Fibroblast of upper back skin (primary cell): ENCODE data around the gene PFN3.
"Not testable (repeated sequence)": the region's sequence is repeated elsewhere in the genome, so short reads cannot be mapped to it uniquely, and the experiment has no call there.

Source experiments
- DNase-seq: peaks from one replicate; pipeline ENCODE4 v3.0.0-alpha.2; 2013

PFN3 gene

GRCh38 chr5:177425196-177425800 is 24.8 kb upstream of the PFN3 start:
- no peak for DNase-seq

GRCh38 chr5:177423671-177424070 is 23.2 kb upstream of the PFN3 start:
- DNase-seq, result no peak

- DNase-seq, result no peak
These were observed 20.8 kb upstream of the PFN3 start for GRCh38 chr5:177421062-177421798.

DNA sequence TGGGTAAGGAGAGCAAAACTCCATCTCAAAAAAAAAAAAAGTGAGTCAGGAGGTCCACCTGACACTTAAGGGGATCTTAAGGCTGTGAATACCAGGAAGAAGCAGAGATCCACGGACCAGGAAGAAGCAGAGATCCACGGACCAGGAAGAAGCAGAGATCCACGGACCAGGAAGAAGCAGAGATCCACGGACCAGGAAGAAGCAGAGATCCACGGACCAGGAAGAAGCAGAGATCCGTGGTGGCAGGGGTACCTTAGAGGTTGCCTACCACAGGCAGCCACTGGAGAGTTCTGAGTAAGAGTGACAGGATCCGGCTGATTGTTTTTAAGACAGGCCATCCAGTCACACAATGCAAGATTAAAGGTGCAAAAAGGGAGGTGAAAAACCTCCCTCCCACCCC is 20.0 kb upstream of the PFN3 start:
- DNase-seq, result not testable (repeated sequence)

- DNase-seq, result peak; percentile 77
These were observed 18.6 kb upstream of the PFN3 start for GRCh38 chr5:177419046-177419445.

DNA sequence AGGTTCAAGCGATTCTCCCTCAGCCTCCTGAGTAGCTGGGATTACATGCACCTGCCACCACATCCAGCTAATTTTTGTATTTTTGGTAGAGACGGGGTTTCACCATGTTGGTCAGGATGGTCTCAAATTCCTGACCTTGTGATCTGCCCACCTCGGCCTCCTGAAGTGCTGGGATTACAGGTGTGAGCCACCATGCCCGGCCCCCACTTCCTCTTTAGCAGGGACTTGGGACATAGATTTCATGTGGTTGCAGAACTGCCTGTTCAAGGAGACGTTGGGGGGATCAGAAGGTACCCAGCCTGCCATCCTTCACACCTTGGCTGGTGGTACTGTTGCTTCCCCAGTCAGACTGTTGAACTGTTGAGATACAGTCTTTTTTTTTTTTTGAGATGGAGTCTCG is 16.6 kb upstream of the PFN3 start:
- not testable (repeated sequence) for DNase-seq

DNA sequence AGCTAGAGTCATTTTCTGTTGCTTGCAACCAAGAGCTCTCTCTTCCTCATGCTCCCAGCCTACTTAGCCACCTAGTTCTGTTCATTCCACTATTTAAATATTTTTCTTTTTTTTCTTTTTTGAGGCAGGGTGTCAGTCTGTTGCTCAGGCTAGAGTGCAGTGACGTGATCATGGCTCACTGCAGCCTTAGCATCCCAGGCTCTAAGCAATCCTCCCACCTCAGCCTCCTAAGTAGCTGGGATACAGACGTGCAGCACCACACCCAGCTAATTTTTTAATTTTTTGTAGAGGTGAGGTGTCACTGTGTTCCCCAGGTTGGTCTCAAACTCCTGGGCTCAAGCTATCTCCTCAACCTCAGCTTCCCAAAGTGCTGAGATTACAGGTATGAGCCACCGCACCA is 14.0 kb upstream of the PFN3 start:
- no peak for DNase-seq

DNA sequence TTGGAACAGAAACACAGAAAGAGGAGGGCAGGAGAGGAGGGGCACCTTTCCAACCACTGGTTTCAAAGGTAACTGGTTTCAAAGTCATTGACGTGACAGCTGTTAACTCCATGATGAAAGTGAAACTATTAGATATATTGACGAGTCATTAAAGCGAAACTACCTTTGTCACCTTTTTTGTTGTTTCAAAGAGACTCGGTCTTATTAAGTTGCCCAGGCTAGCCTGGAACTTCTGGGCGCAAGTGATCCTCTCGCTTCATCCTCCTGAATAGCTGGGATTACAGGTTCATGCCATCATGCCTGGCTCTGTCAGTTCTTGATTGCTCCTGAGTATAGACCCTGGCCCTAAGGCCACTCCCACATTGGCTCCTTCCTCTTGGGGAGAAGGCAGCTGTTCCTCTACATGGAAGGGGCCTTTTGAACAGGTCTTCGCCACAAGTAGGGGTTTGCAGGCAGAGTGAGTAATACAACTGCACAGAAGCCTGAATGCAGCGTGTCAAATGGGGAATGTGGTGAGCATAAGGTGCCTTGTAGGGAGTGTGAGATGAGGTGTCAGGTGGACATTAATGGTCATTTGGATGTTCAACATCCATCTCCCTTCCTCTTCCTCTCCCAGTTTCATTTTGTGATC is 12.3 kb upstream of the PFN3 start:
- no peak for DNase-seq

GRCh38 chr5:177410575-177410974 is 10.1 kb upstream of the PFN3 start:
- no peak for DNase-seq

DNA sequence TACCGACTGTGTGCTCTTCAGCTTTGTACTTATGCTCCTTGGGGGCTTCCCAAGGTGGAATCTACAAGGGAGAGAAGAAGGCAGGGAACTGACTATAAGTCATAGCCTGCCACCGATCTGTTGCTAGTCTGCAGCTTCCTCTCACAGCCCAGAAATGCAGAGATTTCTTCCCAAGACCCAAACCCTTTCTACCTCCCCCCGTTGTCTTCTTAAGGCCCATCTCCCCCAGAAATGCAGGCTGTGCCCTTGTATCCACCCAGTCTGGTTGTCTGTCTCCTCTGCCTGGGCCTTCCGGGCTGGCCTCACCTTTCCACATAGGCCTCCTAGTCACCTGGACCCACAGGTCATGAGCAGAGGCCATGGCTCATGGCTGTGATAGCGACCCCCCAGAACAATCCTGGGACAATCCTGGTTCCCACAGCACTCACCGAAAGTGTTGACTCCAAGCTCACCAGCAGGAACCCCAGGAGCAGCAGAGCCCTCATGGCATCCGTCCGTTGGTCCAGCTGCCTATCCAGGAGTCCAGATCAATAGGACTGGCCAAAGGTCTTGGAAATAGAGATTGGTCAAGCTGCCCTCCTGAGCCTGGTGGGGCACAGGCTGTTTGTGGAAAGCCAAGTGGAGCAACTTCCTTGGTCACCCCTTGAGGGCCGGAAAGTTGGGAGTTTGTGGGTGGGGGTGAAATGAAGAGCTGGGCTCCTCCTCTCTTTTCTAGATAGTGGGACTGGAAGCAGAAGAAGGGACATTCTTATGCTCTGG is 8.8 kb upstream of the PFN3 start, which contains the start of gene F12:
F12 (minus strand) TSS at position 522 of the 759 bp plus-strand sequence; CDS start at position 485, 37 bp downstream.
- DNase-seq, result no peak

DNA sequence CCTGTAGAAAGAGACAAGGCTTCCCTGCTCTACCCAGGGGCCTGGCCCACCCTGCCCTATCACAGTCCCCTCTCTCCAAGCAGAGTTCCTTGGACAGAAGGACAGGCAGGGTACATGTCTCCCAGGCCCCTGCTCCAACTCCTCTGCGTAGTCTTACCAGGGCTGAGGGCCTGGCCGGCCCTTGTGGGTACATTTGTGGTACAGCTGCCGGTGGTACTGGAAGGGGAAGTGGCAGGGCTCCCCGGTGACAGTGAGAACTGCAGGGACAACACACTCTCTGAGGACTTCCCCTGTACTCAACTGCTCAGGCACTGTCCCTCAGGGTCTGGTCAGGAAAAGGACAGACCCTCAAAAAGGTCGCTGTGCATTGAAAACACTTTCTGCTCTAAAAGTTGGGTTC is 5.3 kb upstream of the PFN3 start:
- no peak for DNase-seq

- no peak for DNase-seq
These were observed 4.9 kb upstream of the PFN3 start for GRCh38 chr5:177405312-177405711.

DNA sequence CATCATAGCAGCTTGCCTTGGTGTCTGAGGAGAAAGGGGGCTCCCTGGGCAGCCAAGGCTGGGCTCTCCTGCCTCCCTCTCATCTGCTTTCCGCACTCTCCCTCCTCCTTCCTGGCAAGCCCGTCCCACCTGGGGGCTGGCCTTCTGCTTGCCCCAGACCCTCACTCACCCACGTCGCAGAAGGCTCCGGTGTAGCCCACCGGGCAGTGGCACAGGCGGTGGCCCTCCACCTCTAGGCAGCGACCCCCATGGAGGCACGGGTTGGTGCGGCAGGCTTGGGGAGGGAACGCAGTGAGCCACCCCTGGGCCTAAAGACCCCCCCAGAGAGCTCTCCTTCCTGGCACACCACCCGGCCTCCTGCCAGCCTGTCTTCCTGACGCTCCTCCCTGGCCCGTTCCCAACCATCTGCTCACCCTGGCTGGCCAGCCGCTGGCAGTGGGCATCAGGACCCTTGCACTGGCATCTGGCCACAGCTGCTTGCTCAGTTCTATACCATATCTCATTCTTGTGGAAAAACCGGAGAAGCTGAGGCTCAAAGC is 4.2 kb upstream of the PFN3 start:
- DNase-seq, result no peak

DNA sequence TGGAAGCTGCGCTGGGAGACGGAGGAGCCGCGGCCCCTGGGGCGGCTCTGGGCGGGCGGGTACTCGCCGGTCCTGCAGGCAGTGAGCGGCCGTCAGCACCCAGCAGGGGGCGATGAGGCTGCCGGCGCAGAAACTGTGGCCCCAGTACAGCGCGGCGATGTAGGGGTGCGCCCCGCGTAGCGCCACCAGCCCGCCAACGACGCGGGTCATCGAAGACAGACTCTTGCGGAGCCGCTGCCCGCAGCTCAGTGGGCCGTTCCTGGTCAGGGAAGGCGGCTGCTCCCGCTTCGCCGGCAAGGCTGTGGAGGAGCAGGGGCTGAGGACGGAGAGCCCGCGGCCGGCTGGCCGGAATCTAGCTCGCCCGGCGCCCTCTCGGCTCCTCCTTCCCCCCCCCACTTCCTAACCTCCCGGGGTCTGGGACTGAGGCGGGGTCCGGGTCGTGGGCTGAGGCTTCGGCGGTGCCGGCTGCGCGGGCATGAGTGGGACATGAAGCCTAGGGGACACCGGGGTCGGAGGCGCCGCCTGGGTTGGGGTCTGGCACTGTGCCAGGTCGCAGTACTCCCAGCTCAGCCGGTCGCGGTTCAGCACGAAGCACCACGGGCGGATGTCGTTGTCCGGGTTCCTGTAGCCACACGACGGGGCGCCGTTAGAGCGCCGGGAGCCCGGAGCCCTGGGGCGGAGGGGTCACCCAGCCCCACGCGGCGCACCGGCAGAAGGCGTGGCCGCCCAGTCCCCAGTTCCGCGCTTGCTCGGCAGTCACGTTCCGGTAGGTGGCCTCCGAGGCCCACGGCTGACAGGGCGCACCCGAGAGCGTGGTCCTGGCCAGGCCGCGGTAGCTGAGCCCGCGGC is 3.6 kb upstream of the PFN3 start:
- DNase-seq, result peak; percentile 71

DNA sequence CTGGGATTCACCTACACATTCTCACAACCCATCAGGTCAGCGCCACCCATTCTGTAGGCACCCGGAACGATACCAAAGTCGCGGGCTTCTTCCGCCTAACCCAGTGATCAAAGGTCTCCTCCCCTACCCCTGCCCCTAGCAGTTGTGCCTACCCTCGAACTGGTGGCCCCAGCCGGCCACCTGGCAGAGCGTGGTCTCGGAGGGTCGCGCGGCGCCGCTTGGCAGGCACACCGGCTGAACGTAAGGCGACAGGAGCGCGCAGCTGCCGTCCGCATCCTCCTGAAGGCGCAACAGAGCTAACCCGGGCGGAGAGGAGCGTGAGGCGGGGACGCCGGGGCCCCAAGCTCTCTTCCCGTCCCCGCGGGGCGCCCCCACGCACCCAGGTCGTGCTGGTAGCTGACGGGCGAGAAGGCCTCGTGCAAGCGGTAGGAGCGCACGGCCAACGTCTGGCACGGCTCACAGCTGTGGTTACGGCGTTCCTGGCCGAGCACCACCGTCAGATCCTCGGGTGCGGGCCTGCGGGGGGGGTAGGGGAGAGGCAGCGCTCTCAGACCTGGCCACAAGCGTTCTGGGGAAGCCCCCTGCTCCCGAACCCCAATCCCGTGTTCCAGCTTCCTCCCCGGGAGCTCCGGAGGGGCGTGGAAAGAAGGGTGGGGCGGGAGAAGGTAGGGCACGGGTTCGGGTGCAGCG is 2.8 kb upstream of the PFN3 start:
- DNase-seq, result no peak

DNA sequence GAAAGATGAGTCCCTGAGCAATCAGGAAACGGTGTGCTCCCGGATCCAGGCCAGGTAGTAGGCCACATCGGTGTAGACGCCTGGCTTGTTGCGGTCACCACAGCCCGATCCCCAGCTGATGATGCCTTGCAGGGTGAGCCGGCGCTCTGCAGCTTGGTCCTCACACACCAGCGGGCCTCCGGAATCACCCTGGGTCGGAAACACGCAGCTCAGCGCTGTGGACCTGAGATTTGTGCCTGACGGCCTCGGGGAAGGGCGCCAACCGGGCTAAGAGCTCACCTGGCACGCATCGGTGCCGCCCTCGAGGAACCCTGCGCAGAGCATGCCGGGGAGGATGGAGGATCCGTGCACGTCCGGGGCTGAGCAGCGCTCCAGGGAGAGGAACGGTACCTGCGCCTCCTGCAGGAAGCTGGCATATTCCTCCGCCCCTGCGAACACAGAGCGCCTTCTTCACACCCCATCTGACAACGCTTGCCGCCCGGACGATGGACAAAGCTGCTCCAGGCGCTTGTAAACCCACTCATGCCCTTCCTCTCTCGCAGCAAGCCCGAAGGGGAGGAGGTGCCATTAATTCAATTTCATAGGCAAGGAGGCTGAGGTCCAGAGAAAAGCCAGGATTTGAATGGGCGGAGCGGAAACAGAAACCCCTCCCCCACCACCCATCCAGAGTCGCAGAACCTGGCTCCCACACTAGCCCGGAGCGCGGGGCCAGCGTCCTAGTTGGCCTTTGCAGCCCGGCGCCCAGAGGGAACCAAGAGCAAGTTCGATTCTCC is 2.0 kb upstream of the PFN3 start:
- peak; percentile 44 for DNase-seq

- no peak for DNase-seq
These were observed 2.5 kb downstream of the PFN3 start for GRCh38 chr5:177397875-177398390.

DNA sequence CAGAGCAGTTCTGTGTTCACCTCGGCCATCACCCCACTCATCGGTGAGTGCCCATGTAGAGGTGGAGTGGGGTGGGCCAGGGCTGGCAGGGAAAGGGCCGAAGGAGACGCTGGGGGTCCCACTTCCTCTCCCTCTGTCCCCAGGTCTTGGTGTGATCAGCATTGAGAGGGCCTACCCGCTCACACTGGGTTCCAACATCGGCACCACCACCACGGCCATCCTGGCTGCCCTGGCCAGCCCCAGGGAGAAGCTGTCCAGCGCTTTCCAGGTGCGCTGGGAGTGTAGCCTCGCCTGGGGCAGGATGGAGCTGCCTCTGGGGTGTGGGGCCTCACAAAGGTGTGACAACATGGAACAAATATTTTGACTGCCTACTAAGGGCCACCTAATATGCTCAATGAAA is 3.7 kb downstream of the PFN3 start:
- no peak for DNase-seq

DNA sequence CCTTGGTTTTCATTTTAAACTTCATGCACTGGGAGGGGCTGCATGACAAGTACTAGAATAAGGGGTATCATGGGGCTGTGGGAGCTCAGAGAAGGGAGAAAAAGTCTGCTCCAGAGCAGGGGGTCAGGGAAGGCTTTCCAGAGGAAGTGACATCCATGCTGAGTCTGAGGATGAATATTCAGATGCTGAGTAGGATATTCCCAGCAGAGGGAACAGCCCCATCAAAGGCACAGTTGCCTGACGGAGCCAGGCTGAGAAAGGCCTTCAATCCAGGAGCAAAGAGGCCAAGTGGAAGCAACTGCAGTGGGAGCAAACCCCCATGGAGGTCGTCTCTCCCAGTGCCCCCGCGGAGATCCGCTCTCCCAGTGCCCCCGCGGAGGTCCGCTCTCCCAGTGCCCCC is 4.4 kb downstream of the PFN3 start:
- no peak for DNase-seq

GRCh38 chr5:177393990-177394389 is 6.5 kb downstream of the PFN3 start:
- no peak for DNase-seq
